Activated naive CD4-positive, alpha-beta T cell (primary cell): ENCODE results near the gene SHISA5.
"Not testable (repeated sequence)": the region's sequence is repeated elsewhere in the genome, so short reads cannot be mapped to it uniquely, and the experiment has no call there.

ENCODE experiments used
- DNase-seq, 4 experiments: peaks; one replicate each; lab custom pipeline; 2025; lab: John Stamatoyannopoulos, UW

SHISA5 gene

GRCh38 chr3:48477959-48478520 lies 25.9 kb downstream of the SHISA5 start:
- DNase-seq = no peak

GRCh38 chr3:48476426-48477053 lies 27.4 kb downstream of the SHISA5 start:
- DNase-seq = no peak

GRCh38 chr3:48475188-48475587 lies 28.8 kb downstream of the SHISA5 start:
- no peak for DNase-seq

- no peak for DNase-seq
These were observed 29.4 kb downstream of the SHISA5 start for GRCh38 chr3:48474619-48475018.

- DNase-seq = not testable (repeated sequence)
These were observed 29.9 kb downstream of the SHISA5 start for GRCh38 chr3:48474031-48474430.

GRCh38 chr3:48473617-48473952 lies 30.4 kb downstream of the SHISA5 start:
- DNase-seq = no peak

GRCh38 chr3:48472923-48473616 lies 30.9 kb downstream of the SHISA5 start:
- peak; percentile 59 to 94 (median 78) for DNase-seq

- peak in 1 of 4 experiments; percentile 56 for DNase-seq
These were observed 31.4 kb downstream of the SHISA5 start for GRCh38 chr3:48472673-48472922.

GRCh38 chr3:48470286-48470685 lies 33.7 kb downstream of the SHISA5 start:
- DNase-seq = no peak

GRCh38 chr3:48469046-48469915 lies 34.7 kb downstream of the SHISA5 start:
- no peak for DNase-seq

GRCh38 chr3:48468329-48468731 lies 35.6 kb downstream of the SHISA5 start:
- no peak for DNase-seq

GRCh38 chr3:48467473-48468267 lies 36.3 kb downstream of the SHISA5 start:
- no peak for DNase-seq

GRCh38 chr3:48467110-48467454 lies 36.9 kb downstream of the SHISA5 start:
- no peak for DNase-seq

GRCh38 chr3:48466386-48467109 lies 37.4 kb downstream of the SHISA5 start:
- DNase-seq = no peak

GRCh38 chr3:48465531-48466378 lies 38.2 kb downstream of the SHISA5 start:
- DNase-seq = peak in 3 of 4 experiments; percentile 36 to 76 (median 62)

- DNase-seq = no peak
These were observed 38.8 kb downstream of the SHISA5 start for GRCh38 chr3:48465237-48465530.

GRCh38 chr3:48464713-48465221 lies 39.2 kb downstream of the SHISA5 start:
- DNase-seq = no peak

- no peak for DNase-seq
These were observed 40.3 kb downstream of the SHISA5 start for GRCh38 chr3:48463703-48464102.

- not testable (repeated sequence) for DNase-seq
These were observed 42.2 kb downstream of the SHISA5 start for GRCh38 chr3:48461767-48462166.

GRCh38 chr3:48460517-48460902 lies 43.5 kb downstream of the SHISA5 start:
- no peak for DNase-seq
